ENCODE results near the gene DAGLB. TPM values are rescaled to one million over a fixed set of nuclear protein-coding genes. Genes with fewer than 3 reads are reported as not detected.

Gene DAGLB
- total and polyA plus RNA-seq, 11 donors, result 4.1 to 17.2 (median 7.4) TPM

- TF ChIP-seq POLR2A (IDR thresholded peaks at IDR 0.05), result no peak
- no peak for TF ChIP-seq CTCF (IDR thresholded peaks at IDR 0.05)
- Histone ChIP-seq H3K9me3 (no peaks in the 10 kb centered on the region), H3K27me3 (no peaks in the 10 kb centered on the region), H3K36me3 (peaks cover 4 to 40% (median 34%) of the 10 kb centered on the region in 9 donors), H3K27ac (peak overlapping the region; percentile 27 to 95 (median 87)), H3K4me1 (peaks cover 0 to 48% (median 12%) of the 10 kb centered on the region in 12 donors), H3K4me3 (peak overlapping the region; percentile 54 to 100 (median 86))
- intact Hi-C loops (cut with DNase I), result no loop called here
- DNase-seq, result peak; percentile 61 to 74 (median 69)
- WGBS, 4 donors, result 14 to 27% (median 20%) methylated on average over 16 to 29 of the region's 29 CpGs
- peak; percentile 8 to 49 (median 40) for ATAC-seq
These were observed 745 bp downstream of the DAGLB start for GRCh38 chr7:6446838-6447580.

GRCh38 chr7:6444516-6445269, 3.1 kb downstream of the DAGLB start:
- DNase-seq (no peak), ATAC-seq (no peak)
- intact Hi-C loops (cut with DNase I), result no loop called here
- no peak overlapping the region for H3K27ac ChIP-seq
- H3K9me3 ChIP-seq, result no peaks in the 10 kb centered on the region
- H3K4me1 ChIP-seq, result peaks cover 0 to 55% (median 12%) of the 10 kb centered on the region in 12 donors
- H3K4me3 ChIP-seq, result no peak overlapping the region
- 88 to 96% (median 94%) methylated on average over 13 of the region's 13 CpGs for WGBS, 4 donors
- H3K27me3 ChIP-seq, result no peaks in the 10 kb centered on the region
- no peak for TF ChIP-seq POLR2A (IDR thresholded peaks at IDR 0.05)
- no peak for TF ChIP-seq CTCF (IDR thresholded peaks at IDR 0.05)
- peaks cover 4 to 43% (median 40%) of the 10 kb centered on the region in 9 donors for H3K36me3 ChIP-seq

- peaks cover 0 to 61% (median 19%) of the 10 kb centered on the region in 12 donors for H3K4me1 ChIP-seq
- TF ChIP-seq POLR2A (IDR thresholded peaks at IDR 0.05), result no peak
- no peak for TF ChIP-seq CTCF (IDR thresholded peaks at IDR 0.05)
- H3K27ac ChIP-seq, result no peak overlapping the region
- intact Hi-C loops (cut with DNase I), result no loop called here
- 92 to 96% (median 94%) methylated on average over 5 of the region's 5 CpGs for WGBS, 4 donors
- H3K4me3 ChIP-seq, result no peak overlapping the region
- ATAC-seq, result no peak
- peak in 1 of 5 donors; percentile 3 for DNase-seq
- no peaks in the 10 kb centered on the region for H3K9me3 ChIP-seq
- peaks cover 4 to 43% (median 40%) of the 10 kb centered on the region in 9 donors for H3K36me3 ChIP-seq
- H3K27me3 ChIP-seq, result no peaks in the 10 kb centered on the region
These were observed 4.3 kb downstream of the DAGLB start for GRCh38 chr7:6443372-6443941.

GRCh38 chr7:6442114-6442513, 5.6 kb downstream of the DAGLB start:
- Histone ChIP-seq H3K27ac (no peak overlapping the region), H3K9me3 (no peaks in the 10 kb centered on the region), H3K4me1 (peaks cover 0 to 71% (median 23%) of the 10 kb centered on the region in 12 donors), H3K27me3 (no peaks in the 10 kb centered on the region), H3K4me3 (no peak overlapping the region), H3K36me3 (peaks cover 4 to 43% (median 40%) of the 10 kb centered on the region in 9 donors)
- WGBS, 4 donors, result 88 to 90% (median 90%) methylated on average over 10 of the region's 10 CpGs
- TF ChIP-seq CTCF (IDR thresholded peaks at IDR 0.05) (no peak), POLR2A (IDR thresholded peaks at IDR 0.05) (no peak)
- DNase-seq (no peak), ATAC-seq (peak in 1 of 4 donors; percentile 14)
- intact Hi-C loops (cut with DNase I), result no loop called here
